Measurements from ENCODE around the gene C6orf136. TPM values are rescaled to one million over a fixed set of nuclear protein-coding genes. Genes with fewer than 3 reads are reported as not detected.

C6orf136 gene
- total RNA-seq, 3 donors from 2014 or later (not counting 1 experiment from before 2014, with no cell fraction given), result 39.4 to 51.4 (median 50.9) TPM

DNA sequence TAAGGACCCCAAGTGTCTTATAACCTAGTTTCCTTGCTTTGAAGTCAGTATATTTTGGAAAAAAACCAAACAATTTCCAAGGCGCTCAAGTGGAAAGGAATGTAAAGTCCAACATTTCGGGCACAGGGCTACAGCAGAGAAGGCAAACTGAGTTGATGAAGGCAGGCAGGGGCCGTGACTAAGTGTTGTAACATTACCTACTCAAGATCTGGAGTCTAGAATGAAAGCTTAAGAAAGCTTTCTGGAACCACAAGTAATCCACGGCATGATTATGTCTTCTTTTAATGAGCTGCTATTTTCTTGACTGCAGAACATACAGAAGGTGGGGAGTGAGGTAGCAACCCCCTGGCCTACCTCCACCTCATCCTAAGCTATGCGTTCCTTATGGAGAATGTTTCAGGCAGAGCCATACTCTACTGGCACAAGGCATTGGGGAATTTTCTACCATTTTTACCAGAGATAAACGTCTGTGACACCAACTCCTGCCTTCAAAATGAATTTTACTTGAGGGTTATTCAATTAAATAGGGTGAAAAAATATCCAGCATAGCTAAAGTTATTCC lies 34.2 kb upstream of the C6orf136 start:
- Mint-ChIP-seq H3K27me3 (ENCODE audit: low read depth in 2 of 2) (peaks cover 0 to 5% of the 10 kb centered on the region in 2 donors), H3K9me3 (no peaks in the 10 kb centered on the region), H3K4me1 (peaks cover 61 to 75% of the 10 kb centered on the region in 2 donors), H3K27ac (peak overlapping the region; percentile 96 to 100), H3K4me3 (no peak overlapping the region), H3K36me3 (peaks cover 27% of the 10 kb centered on the region)
- 79% methylated on average over 5 of the region's 6 CpGs for WGBS (ENCODE audit: insufficient coverage)
- ATAC-seq (no peak), DNase-seq (peak in 1 of 2 donors; percentile 9)
- no peaks in the 10 kb centered on the region for H3K9me3 ChIP-seq (ENCODE audit: control insufficient read depth, insufficient read depth, low read length)
- peaks cover 12% of the 10 kb centered on the region for H3K4me1 ChIP-seq (ENCODE audit: control insufficient read depth, insufficient read depth, low read length)
- no peak for TF ChIP-seq CTCF (IDR thresholded peaks at IDR 0.05)
- H3K36me3 ChIP-seq (ENCODE audit: control insufficient read depth, insufficient read depth, low read length), result peaks cover 35% of the 10 kb centered on the region
- intact Hi-C loops (cut with micrococcal nuclease), result loop anchor here (10.0 kb wide), 1 partner anchor 742 kb away; the partner anchor contains the start of gene HLA-B
- H3K4me3 ChIP-seq (ENCODE audit: low read length), result no peak overlapping the region
- peak overlapping the region; percentile 99 for H3K27ac ChIP-seq (ENCODE audit: low read length)
- no peaks in the 10 kb centered on the region for H3K27me3 ChIP-seq (ENCODE audit: control insufficient read depth, insufficient read depth, low read length)

GRCh38 chr6:30613251-30614043 lies 33.5 kb upstream of the C6orf136 start:
- Histone ChIP-seq H3K4me3 (ENCODE audit: low read length) (no peak overlapping the region), H3K4me1 (ENCODE audit: control insufficient read depth, insufficient read depth, low read length) (peaks cover 17% of the 10 kb centered on the region), H3K27me3 (ENCODE audit: control insufficient read depth, insufficient read depth, low read length) (no peaks in the 10 kb centered on the region), H3K9me3 (ENCODE audit: control insufficient read depth, insufficient read depth, low read length) (no peaks in the 10 kb centered on the region), H3K36me3 (ENCODE audit: control insufficient read depth, insufficient read depth, low read length) (peaks cover 29% of the 10 kb centered on the region), H3K27ac (ENCODE audit: low read length) (peak overlapping the region; percentile 99)
- Mint-ChIP-seq H3K9me3 (no peaks in the 10 kb centered on the region), H3K4me1 (peaks cover 68 to 77% of the 10 kb centered on the region in 2 donors), H3K36me3 (peaks cover 26% of the 10 kb centered on the region), H3K4me3 (peak overlapping the region; percentile 100), H3K27me3 (ENCODE audit: low read depth in 2 of 2) (peaks cover 0 to 5% of the 10 kb centered on the region in 2 donors), H3K27ac (peak overlapping the region; percentile 96 to 100)
- TF ChIP-seq CTCF (IDR thresholded peaks at IDR 0.05), result no peak
- DNase-seq, result peak in 1 of 2 donors; percentile 25
- intact Hi-C loops (cut with micrococcal nuclease), result loop anchor here (10.0 kb wide), 1 partner anchor 741 kb away; the partner anchor contains the start of gene HLA-B
- ATAC-seq, result no peak

- intact Hi-C loops (cut with micrococcal nuclease), result loop anchor here (10.0 kb wide), 1 partner anchor 741 kb away; the partner anchor contains the start of gene HLA-B
- no peak for TF ChIP-seq CTCF (IDR thresholded peaks at IDR 0.05)
- Mint-ChIP-seq H3K27me3 (ENCODE audit: low read depth in 2 of 2) (peaks cover 0 to 5% of the 10 kb centered on the region in 2 donors), H3K9me3 (no peaks in the 10 kb centered on the region), H3K4me3 (peak overlapping the region; percentile 100), H3K36me3 (peaks cover 26% of the 10 kb centered on the region), H3K4me1 (peaks cover 75 to 76% of the 10 kb centered on the region in 2 donors), H3K27ac (peak overlapping the region; percentile 96 to 100)
- 48% methylated on average over 6 of the region's 8 CpGs for WGBS (ENCODE audit: insufficient coverage)
- ATAC-seq (no peak), DNase-seq (peak in 1 of 2 donors; percentile 49)
- Histone ChIP-seq H3K4me1 (ENCODE audit: control insufficient read depth, insufficient read depth, low read length) (peaks cover 23% of the 10 kb centered on the region), H3K36me3 (ENCODE audit: control insufficient read depth, insufficient read depth, low read length) (peaks cover 23% of the 10 kb centered on the region), H3K4me3 (ENCODE audit: low read length) (peak overlapping the region; percentile 73), H3K9me3 (ENCODE audit: control insufficient read depth, insufficient read depth, low read length) (no peaks in the 10 kb centered on the region), H3K27me3 (ENCODE audit: control insufficient read depth, insufficient read depth, low read length) (no peaks in the 10 kb centered on the region), H3K27ac (ENCODE audit: low read length) (peak overlapping the region; percentile 99)
Observed at GRCh38 chr6:30614044-30614842, 32.7 kb upstream of the C6orf136 start.
